HG02759 (cell line): ENCODE results near the gene COMT.

Source experiments
- ATAC-seq: cut with Tn5 transposase; IDR thresholded peaks from one replicate; pipeline ENCODE4 v1.9.1; 2021; ENCODE audit warnings: mild to moderate bottlenecking, moderate library complexity; ENCODE audit not compliant: unreplicated experiment

The COMT gene

DNA sequence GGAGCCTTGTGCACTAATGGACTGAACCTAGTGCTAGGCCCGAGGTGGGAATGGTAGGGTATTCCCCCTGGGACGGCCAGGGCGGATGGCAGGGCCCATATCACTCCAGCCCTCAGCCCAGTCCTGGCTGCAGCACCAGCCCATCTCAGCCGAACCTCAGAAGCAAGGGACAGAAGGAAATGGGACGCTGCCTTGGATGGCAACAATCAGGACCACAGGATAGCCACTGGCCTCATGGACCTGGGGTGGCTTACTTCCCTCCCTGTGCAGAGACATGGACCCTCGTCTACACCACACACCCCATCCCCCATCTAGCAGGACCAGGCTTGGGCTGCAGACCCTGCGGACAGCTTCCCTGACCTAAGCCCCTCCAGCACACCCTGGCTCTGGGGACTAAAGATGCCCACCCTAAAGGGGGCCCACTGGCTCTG lies 50.9 kb downstream of the COMT start:
- no peak for ATAC-seq

DNA sequence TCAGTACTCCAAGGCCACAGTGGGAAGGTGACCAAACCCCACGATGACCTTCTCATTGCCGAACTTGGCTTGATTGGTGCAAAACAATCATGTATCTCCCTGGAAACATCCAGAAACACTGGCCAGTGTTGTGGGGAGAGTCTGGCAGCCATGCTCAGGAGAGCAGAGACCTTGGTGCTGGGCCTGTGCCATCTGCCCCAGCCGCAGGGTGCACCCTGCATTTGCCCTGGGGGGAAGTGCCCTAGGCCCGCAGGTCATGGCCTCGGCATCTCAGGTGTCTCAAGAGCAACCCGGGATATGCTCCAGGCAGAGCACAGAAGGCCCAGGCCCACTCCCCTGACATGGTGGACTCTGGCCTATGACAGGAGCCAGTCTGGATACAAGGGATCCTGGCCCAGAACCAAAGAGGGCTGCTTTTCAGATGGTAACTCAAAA lies 51.4 kb downstream of the COMT start:
- no peak for ATAC-seq

DNA sequence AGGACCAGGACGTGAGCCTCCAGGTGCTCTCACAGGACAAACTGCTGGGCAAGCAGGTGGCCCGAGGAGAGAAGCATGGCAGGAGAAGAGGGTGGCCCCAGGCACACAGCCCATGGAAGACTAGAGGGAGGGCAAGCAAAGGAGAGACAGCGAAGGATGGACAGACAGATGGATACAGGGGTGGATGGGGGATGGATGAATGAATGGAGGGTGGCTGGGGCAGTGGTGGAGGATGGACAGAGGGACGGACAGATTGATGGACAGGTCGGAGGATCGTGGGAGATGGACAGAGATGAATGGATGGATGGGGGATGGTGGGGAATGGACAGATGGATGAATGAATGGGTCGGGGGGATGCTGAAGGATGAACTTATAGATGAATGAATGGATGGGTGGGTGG lies 52.4 kb downstream of the COMT start:
- no peak for ATAC-seq

DNA sequence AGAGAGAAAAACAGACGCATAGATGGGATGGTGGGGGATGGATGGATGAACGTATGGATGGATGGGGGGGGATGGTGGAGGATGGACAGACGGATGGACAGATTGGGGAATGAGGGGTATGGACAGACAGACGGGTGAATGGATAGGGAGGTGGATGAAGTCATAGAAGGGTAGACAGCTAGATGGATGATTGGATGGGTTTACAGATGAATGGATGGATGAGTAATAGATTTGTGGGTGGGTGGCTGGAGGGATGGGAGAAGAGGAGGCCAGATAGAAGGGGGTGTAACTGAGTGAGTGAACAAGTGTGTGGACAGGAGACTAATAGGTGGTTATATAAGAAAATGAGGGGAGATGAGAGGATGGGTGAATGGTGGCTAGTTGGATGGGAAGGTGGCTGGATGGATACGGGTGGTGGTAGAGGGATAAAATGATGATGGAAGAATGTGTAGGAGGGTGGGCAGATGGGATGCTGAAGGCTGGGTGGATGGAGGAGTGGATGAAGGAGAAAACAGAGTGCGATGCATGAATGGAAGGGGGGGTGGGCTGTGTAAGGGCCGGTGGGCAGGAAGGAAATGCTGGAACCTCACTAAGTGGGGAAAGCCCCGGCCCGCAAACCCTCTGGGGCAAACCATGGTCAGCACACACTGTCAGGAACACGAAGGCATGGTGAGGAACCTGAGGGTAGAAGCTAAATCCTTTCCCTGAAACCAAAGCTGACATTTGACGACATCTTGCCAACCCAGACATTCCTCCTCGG lies 53.5 kb downstream of the COMT start:
- ATAC-seq, result no peak

DNA sequence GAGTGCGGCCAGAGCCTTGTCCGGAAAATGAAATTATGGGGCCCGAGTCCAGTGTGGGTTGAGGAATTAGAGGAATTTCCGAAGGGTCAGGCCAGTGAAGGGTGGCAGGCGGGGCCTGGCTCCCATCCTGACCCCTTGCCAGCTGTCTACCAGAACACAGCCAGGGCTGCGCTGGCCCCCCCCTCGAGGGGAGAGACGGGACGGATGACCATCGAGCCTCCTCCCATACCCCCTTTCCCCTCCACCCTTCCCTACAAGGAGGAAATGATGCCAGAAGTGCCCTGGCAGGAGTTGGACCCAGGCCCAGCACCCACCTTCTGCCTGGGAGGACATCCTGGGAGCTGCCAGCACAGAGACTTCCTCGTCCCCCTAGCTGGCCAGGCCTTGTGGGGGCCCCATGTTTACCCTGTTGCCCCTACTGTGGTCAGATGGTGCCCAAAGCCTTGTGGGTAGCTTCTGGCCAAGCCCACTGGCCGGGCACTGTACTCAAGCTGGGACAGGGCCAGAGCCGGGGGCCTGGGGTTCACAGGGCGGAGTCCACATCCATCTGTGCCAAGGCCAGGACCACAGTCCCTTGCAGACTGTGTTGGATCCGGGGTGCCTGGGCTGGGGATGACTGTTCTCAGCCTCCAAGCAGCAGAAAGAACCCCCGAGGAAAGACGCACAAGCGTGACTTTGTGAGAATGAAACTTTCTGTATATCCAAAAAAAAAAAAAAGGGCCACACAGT lies 54.2 kb downstream of the COMT start:
- ATAC-seq, result no peak

DNA sequence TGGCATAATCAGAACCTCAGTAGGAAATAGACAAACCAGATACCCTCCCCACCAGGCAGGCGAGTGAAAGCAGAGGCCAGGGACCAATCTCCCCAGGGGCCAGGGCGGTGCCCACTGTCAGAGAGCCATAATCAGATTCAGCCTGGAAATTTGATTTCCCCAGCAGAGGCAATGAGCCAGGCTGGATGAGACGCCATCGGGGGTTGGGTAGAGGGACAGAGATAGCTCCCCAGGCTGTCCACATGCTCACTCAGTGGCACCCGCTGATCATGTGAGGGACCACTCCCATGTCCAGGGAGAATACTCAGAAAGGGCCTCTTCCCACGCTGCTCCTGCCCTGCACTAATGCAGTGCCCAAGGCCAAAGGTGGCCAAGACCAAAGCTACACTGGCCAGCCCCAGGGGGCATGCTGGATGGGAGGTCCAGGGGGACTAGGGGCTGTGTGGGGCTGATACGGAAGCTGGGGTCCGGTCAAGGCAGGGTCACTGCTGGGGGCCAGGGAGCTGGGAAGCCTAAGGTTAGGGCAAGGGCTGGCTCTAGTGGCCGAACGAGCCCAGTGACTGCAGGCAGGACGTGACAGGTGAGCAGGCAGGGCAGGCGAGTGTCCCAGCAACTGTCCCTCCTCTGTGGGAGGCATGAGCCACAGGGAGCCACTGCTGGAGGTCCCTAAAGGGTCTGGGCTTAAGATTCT lies 55.3 kb downstream of the COMT start:
- ATAC-seq, result no peak

- no peak for ATAC-seq
These were observed 56.1 kb downstream of the COMT start for GRCh38 chr22:19997561-19998231.

GRCh38 chr22:19998232-19998951 lies 56.8 kb downstream of the COMT start:
- no peak for ATAC-seq

GRCh38 chr22:19998991-19999820 lies 57.6 kb downstream of the COMT start:
- ATAC-seq, result no peak

DNA sequence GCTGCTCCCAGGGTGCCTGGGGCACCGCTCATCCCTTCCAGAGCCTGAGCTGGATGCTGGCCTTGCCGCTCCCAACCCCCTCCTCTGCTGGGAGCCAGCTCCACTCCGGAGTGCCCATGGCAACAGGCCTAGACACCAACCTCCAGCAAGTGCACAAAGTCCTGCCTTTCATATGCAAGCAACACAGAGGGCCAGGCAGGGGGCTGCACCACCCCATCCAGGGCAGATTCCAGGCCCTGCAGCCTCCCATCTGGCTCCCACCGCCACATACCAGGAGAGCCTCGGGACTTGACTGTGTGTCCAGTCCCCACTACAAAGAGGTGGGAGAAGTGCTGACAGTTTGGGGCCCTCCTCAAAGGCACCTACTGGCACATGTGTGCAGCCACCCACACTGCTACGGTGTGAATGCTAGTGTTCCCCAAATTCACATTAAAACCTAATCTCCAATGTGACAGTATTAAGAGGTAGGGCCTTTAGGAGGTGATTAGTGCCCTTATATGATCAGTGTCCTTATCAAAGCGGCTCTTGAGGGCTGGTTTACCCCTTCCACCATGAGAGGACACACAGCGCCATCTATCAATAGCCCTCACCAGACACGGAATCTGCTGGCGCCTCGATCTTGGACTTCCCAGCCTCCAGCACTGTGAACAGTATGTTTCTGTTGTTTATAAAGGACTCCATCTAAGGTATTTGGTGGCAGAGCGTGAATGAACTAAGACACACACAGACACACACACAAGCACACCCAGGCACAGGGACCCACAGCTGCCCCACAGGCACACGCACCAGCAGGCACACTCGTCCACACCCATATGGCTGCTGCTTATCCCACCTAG lies 58.9 kb downstream of the COMT start:
- ATAC-seq, result no peak

DNA sequence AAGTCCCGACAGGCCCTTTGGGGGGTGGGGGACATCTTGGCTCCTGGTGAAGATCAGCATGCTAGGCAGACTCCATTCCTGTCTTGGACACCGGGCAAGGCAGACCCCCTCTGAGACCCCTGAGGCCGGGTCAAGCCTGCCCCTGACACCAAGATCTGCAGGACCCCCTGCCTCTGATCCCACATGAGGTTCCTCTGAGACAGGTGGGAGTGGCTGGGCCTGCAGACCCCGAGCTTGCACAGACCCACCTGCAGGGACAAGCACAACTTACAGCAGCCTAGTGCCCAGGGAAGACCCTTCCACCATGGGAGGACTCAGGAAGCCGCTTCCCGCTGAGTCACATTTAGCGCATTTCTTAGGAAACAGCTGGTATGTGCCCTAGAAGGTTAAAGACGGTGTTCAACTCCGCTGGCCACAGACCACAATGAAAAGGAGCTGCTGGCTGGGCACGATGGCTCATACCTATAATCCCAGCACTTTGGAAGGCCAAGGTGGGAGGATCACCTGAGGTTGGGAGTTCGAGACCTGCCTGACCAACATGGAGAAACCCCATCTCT lies 59.6 kb downstream of the COMT start:
- ATAC-seq, result no peak

GRCh38 chr22:20002128-20002527 lies 60.6 kb downstream of the COMT start:
- no peak for ATAC-seq

- ATAC-seq, result no peak
These were observed 61.1 kb downstream of the COMT start for GRCh38 chr22:20002636-20003035.

- ATAC-seq, result no peak
These were observed 61.7 kb downstream of the COMT start for GRCh38 chr22:20003304-20003703.

DNA sequence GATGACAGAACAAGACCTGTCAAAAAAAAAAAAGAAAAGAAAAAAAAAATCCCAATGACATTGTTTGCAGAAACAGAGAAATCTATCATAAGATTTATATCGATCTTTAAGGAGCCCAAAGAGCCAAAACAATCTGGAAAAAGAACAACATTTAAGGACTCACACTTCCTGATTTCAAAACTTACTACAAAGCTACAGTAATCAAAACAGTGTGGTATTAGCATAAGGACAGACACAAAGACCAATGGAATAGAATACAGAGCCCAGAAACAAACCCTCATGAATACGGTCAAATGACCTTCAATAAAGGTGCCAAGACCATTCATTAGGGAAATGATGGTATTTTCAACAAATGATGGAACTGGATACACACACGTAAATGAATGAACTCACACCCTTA lies 62.9 kb downstream of the COMT start:
- ATAC-seq, result no peak

- no peak for ATAC-seq
These were observed 66.8 kb downstream of the COMT start for GRCh38 chr22:20008221-20008995.

DNA sequence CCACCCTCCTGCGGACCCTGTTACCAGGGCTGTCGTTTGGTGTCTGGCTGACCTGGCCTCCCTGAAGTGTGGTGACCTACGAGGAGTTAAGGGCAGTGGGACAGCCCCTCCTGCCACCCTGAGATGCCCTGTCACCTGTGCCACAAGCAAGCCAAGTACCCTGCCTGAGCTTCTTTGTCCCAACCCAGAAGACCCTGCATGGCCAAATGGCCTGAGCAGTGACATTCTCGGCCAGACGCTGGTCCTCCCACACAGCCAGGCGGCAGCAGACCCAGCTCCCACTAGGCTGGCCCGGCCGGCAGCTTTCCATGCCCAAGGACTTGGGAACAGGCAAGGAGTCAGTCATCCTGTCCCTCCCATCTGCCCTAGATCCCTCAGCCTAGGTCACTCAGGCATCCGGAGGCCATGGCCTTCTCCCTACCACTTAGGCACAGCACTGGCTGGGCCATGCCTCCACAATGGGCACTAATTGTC lies 67.5 kb downstream of the COMT start:
- no peak for ATAC-seq
